GM12864 (cell line): ENCODE measurements around the gene SIGLEC6.

Experiments
- DNase-seq: peaks from one replicate; pipeline ENCODE4 v3.0.0-alpha.2; 2011; ENCODE audit warnings: low read depth
- H3K4me3 ChIP-seq: 2 replicates; pipeline ENCODE4 v1.5.1; 2011; ENCODE audit warnings: mild to moderate bottlenecking, low read depth, low read length, control low read depth
- TF ChIP-seq, protein P1 (sequence below): IDR thresholded peaks from 2 replicates; pipeline ENCODE4 v1.5.1; 2011; ENCODE audit warnings: low read depth, mild to moderate bottlenecking, moderate library complexity, low read length, control low read depth, inconsistent platforms; ENCODE audit errors: missing control alignments

Gene SIGLEC6

DNA sequence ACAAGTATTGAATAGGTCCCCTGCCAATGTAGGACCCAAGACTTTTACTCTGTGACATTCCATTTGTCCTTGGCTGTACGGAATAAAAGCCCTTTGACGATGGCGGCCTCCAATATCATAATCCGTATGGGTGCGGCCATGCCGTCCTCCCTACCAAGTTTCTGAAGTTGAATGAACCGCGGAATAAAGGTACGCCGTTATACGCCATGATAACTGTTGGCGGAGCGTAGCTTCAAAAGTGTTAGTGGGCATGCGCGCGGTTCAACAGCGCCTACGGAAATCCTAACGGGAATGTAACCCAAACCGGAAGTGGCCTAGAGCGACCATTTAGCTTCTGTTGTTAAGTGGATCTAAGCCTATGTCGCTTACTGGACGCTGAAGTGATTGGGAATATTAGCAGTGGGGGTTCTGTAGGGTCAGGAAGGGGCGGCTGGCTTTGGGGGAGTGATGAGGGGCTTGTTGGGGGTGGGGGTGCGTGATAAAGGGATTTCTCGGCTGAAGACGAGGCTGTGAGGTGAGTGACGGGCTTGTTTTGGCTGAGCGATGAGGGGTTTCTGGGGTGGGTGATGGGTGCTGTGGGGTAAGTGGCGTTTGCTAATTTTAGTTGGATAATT lies 39.6 kb upstream of the SIGLEC6 start, which contains the start of gene ZNF175:
Gene ZNF175 (plus strand): TSS at position 322 of the 614 bp plus-strand sequence. CDS start 2,047 bp downstream, outside the sequence.
- TF ChIP-seq, protein P1, sequence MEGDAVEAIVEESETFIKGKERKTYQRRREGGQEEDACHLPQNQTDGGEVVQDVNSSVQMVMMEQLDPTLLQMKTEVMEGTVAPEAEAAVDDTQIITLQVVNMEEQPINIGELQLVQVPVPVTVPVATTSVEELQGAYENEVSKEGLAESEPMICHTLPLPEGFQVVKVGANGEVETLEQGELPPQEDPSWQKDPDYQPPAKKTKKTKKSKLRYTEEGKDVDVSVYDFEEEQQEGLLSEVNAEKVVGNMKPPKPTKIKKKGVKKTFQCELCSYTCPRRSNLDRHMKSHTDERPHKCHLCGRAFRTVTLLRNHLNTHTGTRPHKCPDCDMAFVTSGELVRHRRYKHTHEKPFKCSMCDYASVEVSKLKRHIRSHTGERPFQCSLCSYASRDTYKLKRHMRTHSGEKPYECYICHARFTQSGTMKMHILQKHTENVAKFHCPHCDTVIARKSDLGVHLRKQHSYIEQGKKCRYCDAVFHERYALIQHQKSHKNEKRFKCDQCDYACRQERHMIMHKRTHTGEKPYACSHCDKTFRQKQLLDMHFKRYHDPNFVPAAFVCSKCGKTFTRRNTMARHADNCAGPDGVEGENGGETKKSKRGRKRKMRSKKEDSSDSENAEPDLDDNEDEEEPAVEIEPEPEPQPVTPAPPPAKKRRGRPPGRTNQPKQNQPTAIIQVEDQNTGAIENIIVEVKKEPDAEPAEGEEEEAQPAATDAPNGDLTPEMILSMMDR, result no peak
- H3K4me3 ChIP-seq, result peak within 1 kb of the TSS; percentile 81

DNA sequence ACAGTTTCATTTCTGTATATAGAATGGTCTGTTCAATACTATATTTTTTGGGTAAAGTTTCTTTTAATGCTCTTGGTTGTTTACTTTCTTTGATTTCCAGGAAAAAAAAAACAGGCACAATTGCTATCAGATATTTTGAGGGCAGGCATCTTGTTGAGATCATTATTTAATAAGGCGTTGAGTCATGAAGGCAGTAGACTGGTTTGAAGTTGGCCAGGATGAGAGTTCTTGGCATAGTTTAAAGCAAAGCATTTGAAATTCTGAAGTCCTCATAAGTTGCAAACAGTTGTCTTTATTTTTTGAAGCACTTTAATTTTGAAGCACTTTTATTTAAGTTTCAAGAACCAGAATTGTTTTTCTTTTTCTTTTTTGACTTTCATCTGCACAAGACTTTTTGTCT lies 37.0 kb upstream of the SIGLEC6 start:
- TF ChIP-seq, protein P1, result no peak
- no peak overlapping the region for H3K4me3 ChIP-seq
- no peak for DNase-seq

More for the DNA sequence above, 39.6 kb upstream of the SIGLEC6 start, which contains the start of gene ZNF175:
- DNase-seq, result peak; percentile 93

DNA sequence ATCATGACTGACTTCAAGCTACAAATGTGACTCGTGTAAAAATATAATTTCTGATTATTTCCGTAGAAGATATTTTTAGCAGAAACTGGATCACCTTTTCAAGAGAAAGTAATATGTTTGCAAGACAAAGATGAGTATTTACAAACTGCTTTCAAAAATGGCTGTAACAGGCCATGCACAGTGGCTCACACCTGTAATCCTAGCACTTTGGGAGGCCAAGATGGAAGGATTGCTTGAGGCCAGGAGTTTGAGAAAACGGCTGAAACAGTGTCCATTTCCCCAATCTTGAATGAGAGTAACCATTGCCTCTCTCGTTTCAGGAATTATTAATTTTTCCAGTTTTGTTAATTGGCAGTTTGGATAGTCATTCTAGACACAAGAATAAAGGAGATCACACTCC lies 36.1 kb upstream of the SIGLEC6 start:
- no peak overlapping the region for H3K4me3 ChIP-seq
- TF ChIP-seq, protein P1, result no peak
- no peak for DNase-seq

DNA sequence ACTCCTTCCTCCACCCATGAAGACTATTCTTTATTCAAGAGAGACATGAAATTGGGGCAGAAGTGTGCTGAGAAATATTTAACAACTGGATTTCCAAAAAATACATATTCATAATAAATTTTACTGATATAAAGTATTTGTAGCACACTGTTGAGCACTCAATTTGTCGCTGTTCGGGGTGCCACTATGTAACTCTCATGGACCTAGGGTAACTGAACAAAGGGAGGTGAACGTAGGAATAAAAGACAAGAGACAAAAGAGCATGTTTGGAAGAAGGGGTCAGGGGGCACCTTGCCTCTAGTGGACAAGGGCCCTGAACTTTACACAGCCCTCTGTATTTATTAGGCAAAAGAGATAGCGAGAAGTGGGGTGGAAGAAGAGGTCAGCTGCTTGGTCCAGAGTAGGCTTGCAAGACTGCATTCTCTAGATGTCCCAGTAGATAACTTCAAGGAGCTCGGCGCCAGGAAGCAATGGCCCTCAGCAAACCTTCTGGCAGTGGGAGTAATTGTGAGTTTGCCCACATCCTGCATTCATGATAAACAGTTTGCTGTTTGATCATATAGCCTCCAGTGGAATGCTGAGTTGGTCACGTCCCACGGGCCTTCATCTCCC lies 35.1 kb upstream of the SIGLEC6 start:
- H3K4me3 ChIP-seq, result no peak overlapping the region
- no peak for DNase-seq

DNA sequence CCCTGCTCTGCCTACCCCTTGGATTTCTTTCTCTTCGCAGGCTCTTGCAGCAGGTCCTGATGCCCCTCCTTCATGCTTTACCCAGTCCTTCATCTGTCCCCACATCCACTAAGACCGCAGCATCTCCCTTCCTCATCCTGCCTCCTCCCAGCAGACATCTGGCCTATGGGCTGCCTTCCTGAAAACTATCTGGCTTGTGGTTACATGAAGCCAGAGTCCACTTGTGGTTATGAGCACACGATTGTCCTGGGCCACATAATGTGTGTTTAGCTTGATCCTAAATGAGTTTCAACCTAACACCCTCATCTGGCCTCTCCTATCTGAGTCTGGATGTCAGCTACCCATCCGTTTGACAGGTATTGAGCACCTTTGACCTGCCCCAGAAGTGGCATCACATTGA lies 34.1 kb upstream of the SIGLEC6 start:
- TF ChIP-seq, protein P1, result no peak
- DNase-seq, result no peak
- no peak overlapping the region for H3K4me3 ChIP-seq

More for the DNA sequence above, 35.1 kb upstream of the SIGLEC6 start:
- TF ChIP-seq, protein P1, result no peak

DNA sequence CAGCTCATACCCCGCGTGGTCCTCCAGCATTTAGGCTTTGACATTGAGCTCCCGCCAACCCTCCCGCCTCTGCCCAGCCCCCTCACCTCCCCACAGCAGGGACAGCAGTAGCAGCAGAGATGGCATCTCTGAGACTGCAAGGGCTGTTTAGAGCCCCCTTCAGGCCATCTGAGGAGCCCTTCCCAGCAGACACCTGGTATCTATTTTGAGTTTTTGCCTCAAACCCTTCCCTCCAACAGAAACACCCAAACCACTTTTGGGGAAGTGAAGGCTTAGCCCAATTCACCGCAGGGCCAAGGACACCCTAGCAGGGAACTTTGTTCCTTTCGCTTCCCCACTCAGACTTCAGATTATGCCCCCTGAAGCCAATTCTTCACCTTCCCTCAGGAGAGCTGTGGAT lies 33.3 kb upstream of the SIGLEC6 start:
- TF ChIP-seq, protein P1, result peak; percentile 61
- no peak overlapping the region for H3K4me3 ChIP-seq
- DNase-seq, result peak; percentile 48
